GM06990 (cell line): Measurements from ENCODE around the gene MAML3.

Experiments used
- DNase-seq: peaks from one replicate; pipeline ENCODE4 v3.0.0-alpha.2; 2011; ENCODE audit not compliant: insufficient read length; ENCODE audit errors: extremely low read depth
- H3K27me3 ChIP-seq: replicated peaks from 2 replicates; pipeline ENCODE4 v1.6.0; 2011; ENCODE audit warnings: low read length; ENCODE audit not compliant: control insufficient read depth, insufficient read depth
- H3K36me3 ChIP-seq: 2 replicates; pipeline ENCODE4 v1.5.1; 2011; ENCODE audit warnings: low read length; ENCODE audit not compliant: control insufficient read depth, insufficient read depth
- H3K4me3 ChIP-seq: replicated peaks from 2 replicates; pipeline ENCODE4 v1.5.1; 2011; ENCODE audit warnings: low read depth, mild to moderate bottlenecking, control low read depth, low read length
- CTCF ChIP-seq: IDR thresholded peaks from 2 replicates; pipeline ENCODE4 v1.5.1; 2011; ENCODE audit warnings: low read length, control low read depth, mild to moderate bottlenecking, inconsistent platforms; ENCODE audit not compliant: insufficient read depth, poor library complexity, severe bottlenecking

The MAML3 gene

DNA sequence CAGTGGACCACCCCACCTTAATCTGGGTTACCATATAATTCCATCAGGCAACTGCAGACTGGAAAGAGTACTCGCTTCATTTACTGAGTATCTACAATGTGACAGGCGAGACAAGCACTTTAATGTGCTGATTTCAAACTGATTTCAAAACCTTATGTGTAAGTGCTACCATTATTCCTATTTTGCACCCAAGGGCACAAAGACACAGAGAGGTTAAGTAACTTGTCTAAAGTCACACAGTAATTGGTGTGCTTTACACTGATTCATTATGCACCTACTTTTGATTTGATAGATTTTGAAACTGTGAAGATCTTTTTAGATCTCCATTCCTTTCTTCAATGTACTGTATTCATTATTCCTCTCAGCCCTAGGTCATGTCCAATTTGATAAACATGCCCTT, 296.0 kb downstream of the MAML3 start:
- no peak for TF ChIP-seq CTCF
- Histone ChIP-seq H3K27me3 (peaks cover 1% of the 10 kb centered on the region), H3K36me3 (no peaks in the 10 kb centered on the region), H3K4me3 (no peak overlapping the region)
- DNase-seq: no peak

DNA sequence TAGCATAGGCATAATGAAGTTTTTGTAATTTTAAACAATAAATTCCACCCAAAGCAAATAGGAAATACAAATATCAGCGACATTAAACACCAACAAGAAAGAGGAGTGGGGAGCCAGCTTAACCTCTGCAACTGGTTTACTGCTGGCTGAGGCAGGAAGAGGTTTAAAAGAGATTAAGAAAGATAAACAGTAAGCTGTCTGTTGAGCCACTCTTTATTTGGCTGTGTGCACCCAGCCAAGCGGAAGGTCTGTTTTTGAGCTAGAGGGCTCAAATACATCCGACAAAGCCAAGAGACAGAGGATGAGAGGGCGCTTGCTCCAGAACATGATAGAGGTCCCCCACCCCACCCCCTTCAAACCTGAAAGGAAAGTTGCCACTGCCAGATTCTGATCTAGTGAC, 297.0 kb downstream of the MAML3 start:
- no peak for DNase-seq
- Histone ChIP-seq H3K4me3 (no peak overlapping the region), H3K36me3 (no peaks in the 10 kb centered on the region), H3K27me3 (peaks cover 1% of the 10 kb centered on the region)
- TF ChIP-seq CTCF: no peak

DNA sequence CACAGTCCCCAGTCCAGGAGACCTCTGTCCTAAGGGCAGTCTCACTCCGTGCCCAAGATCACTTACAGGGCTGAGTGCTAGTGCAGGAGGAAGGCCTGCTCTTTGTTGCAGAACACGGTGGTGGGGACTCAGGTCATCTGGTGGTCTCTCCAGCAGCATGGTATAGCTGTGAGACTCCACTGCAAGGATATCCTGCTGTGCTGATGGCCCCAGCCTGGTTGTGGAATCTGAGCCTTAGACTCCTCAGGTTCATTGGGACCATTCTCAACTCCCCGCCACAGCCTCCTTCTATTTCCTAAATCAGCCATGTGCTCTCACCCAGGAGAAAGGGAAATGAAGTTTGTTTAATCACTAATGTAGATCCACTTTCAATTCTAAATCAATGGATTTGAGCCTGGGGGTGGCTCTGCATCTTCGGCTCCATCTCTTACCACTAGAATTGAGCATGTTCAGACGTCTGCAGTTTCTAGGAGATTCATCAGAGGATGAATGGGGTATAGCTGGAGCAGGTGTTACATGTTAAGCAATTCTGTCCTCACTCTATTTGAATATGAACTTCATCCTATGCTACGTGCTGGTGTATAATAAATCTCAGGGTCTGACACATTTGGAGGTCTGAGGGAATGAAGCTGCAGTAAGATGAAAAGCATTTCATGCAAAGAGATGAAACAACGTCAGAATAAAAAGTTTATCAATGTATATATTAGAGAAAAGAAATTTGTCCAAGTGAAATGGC, 299.1 kb downstream of the MAML3 start:
- no peak for TF ChIP-seq CTCF
- H3K4me3 ChIP-seq: no peak overlapping the region
- H3K27me3 ChIP-seq: peaks cover 1% of the 10 kb centered on the region
- no peak for DNase-seq
- no peaks in the 10 kb centered on the region for H3K36me3 ChIP-seq

GRCh38 chr4:139853309-139853708, 300.7 kb downstream of the MAML3 start:
- DNase-seq: no peak
- TF ChIP-seq CTCF: no peak
- peaks cover 1% of the 10 kb centered on the region for H3K27me3 ChIP-seq

GRCh38 chr4:139852612-139853269, 301.2 kb downstream of the MAML3 start:
- no peak overlapping the region for H3K4me3 ChIP-seq
- no peak for TF ChIP-seq CTCF

More at GRCh38 chr4:139853309-139853708, 300.7 kb downstream of the MAML3 start:
- Histone ChIP-seq H3K36me3 (no peaks in the 10 kb centered on the region), H3K4me3 (no peak overlapping the region)

DNA sequence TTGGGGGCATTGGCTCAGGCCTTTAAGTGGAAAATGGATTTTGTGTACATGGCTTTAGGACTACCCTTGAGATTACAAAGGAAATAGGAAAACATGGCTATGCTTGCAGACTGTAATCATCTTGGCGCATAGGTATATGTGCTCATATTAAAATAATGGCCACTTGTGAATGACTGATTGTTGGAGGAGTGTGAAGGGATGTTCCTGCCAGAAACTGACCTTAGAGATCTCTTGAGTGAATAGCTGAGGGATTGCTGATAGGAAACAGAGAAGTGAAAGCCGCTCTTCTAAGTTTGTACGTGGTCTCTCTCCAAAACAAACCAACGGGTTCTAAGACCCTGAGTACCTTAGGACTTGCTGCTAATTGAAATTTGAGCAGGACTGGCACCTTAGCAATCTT, 302.3 kb downstream of the MAML3 start:
- H3K36me3 ChIP-seq: no peaks in the 10 kb centered on the region
- DNase-seq: no peak
- H3K27me3 ChIP-seq: peaks cover 1% of the 10 kb centered on the region
- no peak for TF ChIP-seq CTCF
- H3K4me3 ChIP-seq: no peak overlapping the region

More at GRCh38 chr4:139852612-139853269, 301.2 kb downstream of the MAML3 start:
- peaks cover 1% of the 10 kb centered on the region for H3K27me3 ChIP-seq
- DNase-seq: no peak
- no peaks in the 10 kb centered on the region for H3K36me3 ChIP-seq
